ENCODE data around the gene GALNT17. TPM values are rescaled to one million over a fixed set of nuclear protein-coding genes. Genes with fewer than 3 reads are reported as not detected.

The GALNT17 gene
- polyA plus RNA-seq, 2 of the 4 experiments (the other 2 are of a cell fraction) = not detected

DNA sequence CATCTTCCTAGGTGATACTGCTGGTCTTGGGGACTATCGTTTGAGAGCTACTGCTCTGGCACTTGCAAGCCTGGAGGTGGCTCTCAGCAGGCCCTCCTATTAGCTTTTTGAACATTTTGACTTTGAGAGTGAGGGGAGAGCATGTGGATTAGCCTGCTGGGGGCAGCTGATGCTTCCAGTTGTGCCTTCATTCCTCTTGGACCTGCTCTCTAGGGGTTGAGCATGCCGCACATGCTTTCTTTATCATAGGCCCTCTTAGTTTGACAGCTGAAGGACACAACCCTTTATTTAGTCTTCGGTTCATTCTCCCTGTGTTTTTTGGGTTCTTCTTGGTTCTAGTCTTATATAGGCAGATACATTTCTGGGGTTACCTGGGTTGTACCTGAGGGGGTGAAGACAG is 132.1 kb downstream of the GALNT17 start:
- no peak overlapping the region for H3K4me3 ChIP-seq
- no peak overlapping the region for H3K4me2 ChIP-seq
- ChIA-PET CTCF (no interaction called here), POLR2A (no interaction called here)
- H3K9me3 ChIP-seq = peaks cover 8% of the 10 kb centered on the region; the same call in 2 of the 3 replicates
- ATAC-seq = no peak
- TF ChIP-seq TP53 (CRISPR knock-in tag; IDR thresholded peaks at IDR 0.05) (no peak), KDM1A (IDR thresholded peaks at IDR 0.05; ENCODE audit: low read depth) (no peak), CBX2 (IDR thresholded peaks at IDR 0.05; ENCODE audit: borderline replicate concordance, low read depth) (no peak), KDM5A (IDR thresholded peaks at IDR 0.05) (no peak), EP300 (IDR thresholded peaks at IDR 0.05) (no peak), RARB (CRISPR knock-in tag; IDR thresholded peaks at IDR 0.05) (no peak), HOXB5 (CRISPR knock-in tag; IDR thresholded peaks at IDR 0.05) (no peak), NFE2L2 (conservative IDR thresholded peaks at IDR 0.05; ENCODE audit: low read length) (no peak), MAX (IDR thresholded peaks at IDR 0.05) (no peak), HOXA7 (CRISPR knock-in tag; IDR thresholded peaks at IDR 0.05) (no peak), ZNF302 (CRISPR knock-in tag; IDR thresholded peaks at IDR 0.05) (no peak), FOXS1 (CRISPR knock-in tag; IDR thresholded peaks at IDR 0.05) (no peak), HEYL (CRISPR knock-in tag; IDR thresholded peaks at IDR 0.05) (no peak), E2F6 (IDR thresholded peaks at IDR 0.05; ENCODE audit: borderline replicate concordance, low read depth) (no peak), TFCP2L1 (CRISPR knock-in tag; IDR thresholded peaks at IDR 0.05) (no peak), ZFP36 (IDR thresholded peaks at IDR 0.05; ENCODE audit: borderline replicate concordance, partially characterized antibody) (no peak), POLR2A (IDR thresholded peaks at IDR 0.05; ENCODE audit: low read length) (no peak)
- TF ChIP-seq, protein P1, sequence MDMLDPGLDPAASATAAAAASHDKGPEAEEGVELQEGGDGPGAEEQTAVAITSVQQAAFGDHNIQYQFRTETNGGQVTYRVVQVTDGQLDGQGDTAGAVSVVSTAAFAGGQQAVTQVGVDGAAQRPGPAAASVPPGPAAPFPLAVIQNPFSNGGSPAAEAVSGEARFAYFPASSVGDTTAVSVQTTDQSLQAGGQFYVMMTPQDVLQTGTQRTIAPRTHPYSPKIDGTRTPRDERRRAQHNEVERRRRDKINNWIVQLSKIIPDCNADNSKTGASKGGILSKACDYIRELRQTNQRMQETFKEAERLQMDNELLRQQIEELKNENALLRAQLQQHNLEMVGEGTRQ (IDR thresholded peaks at IDR 0.05) = no peak
- TF ChIP-seq, protein P2, sequence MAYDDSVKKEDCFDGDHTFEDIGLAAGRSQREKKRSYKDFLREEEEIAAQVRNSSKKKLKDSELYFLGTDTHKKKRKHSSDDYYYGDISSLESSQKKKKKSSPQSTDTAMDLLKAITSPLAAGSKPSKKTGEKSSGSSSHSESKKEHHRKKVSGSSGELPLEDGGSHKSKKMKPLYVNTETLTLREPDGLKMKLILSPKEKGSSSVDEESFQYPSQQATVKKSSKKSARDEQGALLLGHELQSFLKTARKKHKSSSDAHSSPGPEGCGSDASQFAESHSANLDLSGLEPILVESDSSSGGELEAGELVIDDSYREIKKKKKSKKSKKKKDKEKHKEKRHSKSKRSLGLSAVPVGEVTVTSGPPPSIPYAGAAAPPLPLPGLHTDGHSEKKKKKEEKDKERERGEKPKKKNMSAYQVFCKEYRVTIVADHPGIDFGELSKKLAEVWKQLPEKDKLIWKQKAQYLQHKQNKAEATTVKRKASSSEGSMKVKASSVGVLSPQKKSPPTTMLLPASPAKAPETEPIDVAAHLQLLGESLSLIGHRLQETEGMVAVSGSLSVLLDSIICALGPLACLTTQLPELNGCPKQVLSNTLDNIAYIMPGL (CRISPR knock-in tag; IDR thresholded peaks at IDR 0.05; ENCODE audit: borderline replicate concordance) = no peak
- no peak overlapping the region for H3K27ac ChIP-seq
- H3K4me1 ChIP-seq = no peaks in the 10 kb centered on the region
- no peak for DNase-seq (ENCODE audit: low read depth in 1 of 2, low spot score in 1 of 2)
- no peak for FAIRE-seq
- WGBS (ENCODE audit: missing lambda C conversion rate) = 20% methylated on average over 3 of the region's 3 CpGs

DNA sequence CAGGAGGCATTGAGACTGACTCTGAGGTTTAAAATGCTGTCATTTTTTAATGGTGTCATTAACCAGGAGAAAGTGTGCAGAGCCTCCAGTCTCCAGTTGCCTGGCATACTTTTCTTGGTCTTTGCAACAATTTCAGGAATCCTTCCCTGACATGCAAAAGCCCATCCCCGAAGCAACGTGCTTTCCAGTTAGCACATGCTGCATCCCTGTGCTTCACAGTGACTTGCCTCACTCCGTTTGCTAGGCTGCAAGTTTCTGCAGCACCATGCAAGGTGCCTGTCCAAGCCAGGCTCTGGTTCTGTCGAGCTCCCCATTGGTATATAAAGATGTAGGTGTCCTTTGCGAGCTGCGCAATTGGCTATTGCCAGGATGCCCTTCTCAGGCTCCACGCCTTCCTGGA is 135.0 kb downstream of the GALNT17 start:
- ChIA-PET POLR2A (no interaction called here), CTCF (no interaction called here)
- TF ChIP-seq KDM1A (IDR thresholded peaks at IDR 0.05; ENCODE audit: low read depth) (no peak), GATA3 (IDR thresholded peaks at IDR 0.05; ENCODE audit: borderline replicate concordance) (no peak), TP53 (CRISPR knock-in tag; IDR thresholded peaks at IDR 0.05) (no peak), CHD2 (IDR thresholded peaks at IDR 0.05; ENCODE audit: low read length, partially characterized antibody) (no peak), HOXB5 (CRISPR knock-in tag; IDR thresholded peaks at IDR 0.05) (no peak), POLR2A (IDR thresholded peaks at IDR 0.05; ENCODE audit: low read length) (no peak), KDM5A (IDR thresholded peaks at IDR 0.05) (no peak), CEBPB (IDR thresholded peaks at IDR 0.05) (no peak), NR3C1 (IDR thresholded peaks at IDR 0.05) (no peak), ESRRA (IDR thresholded peaks at IDR 0.05; ENCODE audit: borderline replicate concordance, low read length) (no peak), MAZ (IDR thresholded peaks at IDR 0.05; ENCODE audit: borderline replicate concordance, low read depth, low read length) (no peak), HEYL (CRISPR knock-in tag; IDR thresholded peaks at IDR 0.05) (no peak), JUN (IDR thresholded peaks at IDR 0.05) (no peak), SREBF2 (IDR thresholded peaks at IDR 0.05) (no peak)
- TF ChIP-seq, protein P3, sequence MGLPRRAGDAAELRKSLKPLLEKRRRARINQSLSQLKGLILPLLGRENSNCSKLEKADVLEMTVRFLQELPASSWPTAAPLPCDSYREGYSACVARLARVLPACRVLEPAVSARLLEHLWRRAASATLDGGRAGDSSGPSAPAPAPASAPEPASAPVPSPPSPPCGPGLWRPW (IDR thresholded peaks at IDR 0.05) = no peak
- no peak overlapping the region for H3K4me2 ChIP-seq
- ATAC-seq = no peak
- no peak for FAIRE-seq
- DNase-seq (ENCODE audit: low read depth in 1 of 2, low spot score in 1 of 2) = no peak
- 2% methylated on average over 7 of the region's 7 CpGs for WGBS (ENCODE audit: missing lambda C conversion rate)
- no peak overlapping the region for H3K27ac ChIP-seq
- H3K4me3 ChIP-seq = no peak overlapping the region
- H3K4me1 ChIP-seq = no peaks in the 10 kb centered on the region
- peaks cover 8% of the 10 kb centered on the region; the same call in 2 of the 3 replicates for H3K9me3 ChIP-seq
